Glutamatergic neuron (in vitro differentiated cells): ENCODE results near the gene OSBPL9. TPM values are rescaled to one million over a fixed set of nuclear protein-coding genes. Genes with fewer than 3 reads are reported as not detected.

Source experiments
- DNase-seq: peaks from one replicate; pipeline ENCODE4 v3.0.0; 2022
- H3K27ac Mint-ChIP-seq: one replicate; pipeline ENCODE4 v1.8.0; 2020; ENCODE audit warnings: mild to moderate bottlenecking, mixed read lengths, inconsistent platforms; ENCODE audit not compliant: unreplicated experiment
- H3K27me3 Mint-ChIP-seq: one replicate; pipeline ENCODE4 v1.8.0; 2020; ENCODE audit warnings: mild to moderate bottlenecking, moderate library complexity, mixed read lengths, inconsistent platforms; ENCODE audit not compliant: unreplicated experiment
- H3K36me3 Mint-ChIP-seq: one replicate; pipeline ENCODE4 v1.8.0; 2020; ENCODE audit warnings: mild to moderate bottlenecking, mixed read lengths, inconsistent platforms; ENCODE audit not compliant: unreplicated experiment
- H3K4me1 Mint-ChIP-seq: one replicate; pipeline ENCODE4 v1.8.0; 2020; ENCODE audit warnings: mild to moderate bottlenecking, low read depth, mixed read lengths, inconsistent platforms; ENCODE audit not compliant: unreplicated experiment
- H3K4me3 Mint-ChIP-seq: one replicate; pipeline ENCODE4 v1.8.0; 2020; ENCODE audit warnings: mild to moderate bottlenecking, mixed read lengths, inconsistent platforms; ENCODE audit not compliant: unreplicated experiment
- H3K9me3 Mint-ChIP-seq: one replicate; pipeline ENCODE4 v1.8.0; 2020; ENCODE audit warnings: mild to moderate bottlenecking, moderate library complexity, mixed read lengths, inconsistent platforms; ENCODE audit not compliant: unreplicated experiment
- CTCF ChIP-seq: fragments of 200-600 bp; sonication (generic); IDR thresholded peaks from one replicate; pipeline ENCODE4 v1.5.0; 2021; ENCODE audit not compliant: partially characterized antibody, unreplicated experiment
- total RNA-seq: library from RNA; stranded (reverse); fragmentation: NEBNext Ultra II Directional; extraction: Animal tissue kit (Norgen Biotek cat#: 25700); gene quantifications from one replicate; pipeline ENCODE4 v1.2.1, GENCODE V29; 2021; ENCODE audit not compliant: unreplicated experiment

The OSBPL9 gene
- total RNA-seq, 1 donor from 2014 or later: 84.6 TPM

GRCh38 chr1:51639694-51640093 lies 22.8 kb downstream of the OSBPL9 start:
- H3K4me1 Mint-ChIP-seq: peaks cover 5% of the 10 kb centered on the region
- H3K27ac Mint-ChIP-seq: no peak overlapping the region
- H3K36me3 Mint-ChIP-seq: no peaks in the 10 kb centered on the region
- H3K27me3 Mint-ChIP-seq: peaks cover 4% of the 10 kb centered on the region
- TF ChIP-seq CTCF: no peak
- H3K4me3 Mint-ChIP-seq: no peak overlapping the region
- no peaks in the 10 kb centered on the region for H3K9me3 Mint-ChIP-seq
- no peak for DNase-seq

DNA sequence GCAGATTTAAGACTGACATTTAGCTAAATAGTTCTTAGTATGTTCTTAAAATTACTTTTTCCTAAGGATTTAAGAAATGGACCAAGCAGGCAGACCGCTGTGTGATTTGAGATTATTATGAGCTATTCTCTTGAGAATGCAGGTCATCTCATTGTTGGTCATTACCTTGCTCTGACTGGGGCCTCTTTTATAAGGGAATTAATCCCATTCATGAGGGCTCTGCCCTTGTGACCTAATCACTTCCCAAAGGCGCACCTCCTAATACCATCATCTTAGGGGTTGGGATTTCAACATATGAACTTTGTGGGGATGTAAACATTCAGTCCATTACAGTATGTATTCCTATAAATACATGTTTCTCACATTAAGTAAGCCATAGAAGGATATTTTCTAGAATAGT lies 24.2 kb downstream of the OSBPL9 start:
- no peak for DNase-seq
- Mint-ChIP-seq H3K27ac (no peak overlapping the region), H3K4me1 (peaks cover 5% of the 10 kb centered on the region), H3K36me3 (no peaks in the 10 kb centered on the region), H3K27me3 (peaks cover 4% of the 10 kb centered on the region), H3K9me3 (no peaks in the 10 kb centered on the region), H3K4me3 (no peak overlapping the region)
- no peak for TF ChIP-seq CTCF

GRCh38 chr1:51642739-51643142 lies 25.8 kb downstream of the OSBPL9 start:
- no peaks in the 10 kb centered on the region for H3K36me3 Mint-ChIP-seq
- DNase-seq: no peak
- TF ChIP-seq CTCF: no peak
- H3K27me3 Mint-ChIP-seq: peaks cover 4% of the 10 kb centered on the region
- no peak overlapping the region for H3K4me3 Mint-ChIP-seq
- no peak overlapping the region for H3K27ac Mint-ChIP-seq
- H3K4me1 Mint-ChIP-seq: peaks cover 5% of the 10 kb centered on the region
- no peaks in the 10 kb centered on the region for H3K9me3 Mint-ChIP-seq

DNA sequence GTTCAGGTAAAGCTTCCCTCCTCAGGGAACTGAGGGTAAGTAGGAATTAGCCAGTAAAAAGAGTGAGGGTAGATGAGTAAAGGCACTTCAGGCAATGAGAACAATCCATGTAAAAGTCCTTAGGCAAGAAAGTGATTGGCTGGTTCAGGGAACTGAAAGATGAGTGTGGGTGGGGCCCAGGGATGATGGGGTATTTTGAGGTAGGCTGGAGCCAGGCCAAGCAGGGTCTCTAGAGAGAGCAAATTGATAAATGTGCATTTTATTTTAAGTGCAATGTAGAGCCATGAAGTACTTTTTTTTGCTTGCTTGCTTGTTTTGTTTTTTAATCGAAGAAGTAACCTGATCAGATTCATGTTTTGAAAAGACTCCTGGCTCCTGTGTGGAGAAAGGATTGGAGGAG lies 26.5 kb downstream of the OSBPL9 start:
- H3K4me3 Mint-ChIP-seq: no peak overlapping the region
- no peak for DNase-seq
- no peaks in the 10 kb centered on the region for H3K9me3 Mint-ChIP-seq
- no peaks in the 10 kb centered on the region for H3K36me3 Mint-ChIP-seq
- H3K4me1 Mint-ChIP-seq: peaks cover 6% of the 10 kb centered on the region
- peaks cover 4% of the 10 kb centered on the region for H3K27me3 Mint-ChIP-seq
- TF ChIP-seq CTCF: no peak
- no peak overlapping the region for H3K27ac Mint-ChIP-seq

- TF ChIP-seq CTCF: no peak
Observed at GRCh38 chr1:51644020-51644419, 27.1 kb downstream of the OSBPL9 start.

More at GRCh38 chr1:51644020-51644419, 27.1 kb downstream of the OSBPL9 start:
- H3K4me3 Mint-ChIP-seq: no peak overlapping the region
- H3K9me3 Mint-ChIP-seq: no peaks in the 10 kb centered on the region
- H3K27me3 Mint-ChIP-seq: peaks cover 4% of the 10 kb centered on the region
- peaks cover 8% of the 10 kb centered on the region for H3K4me1 Mint-ChIP-seq
- no peak for DNase-seq
- no peaks in the 10 kb centered on the region for H3K36me3 Mint-ChIP-seq
- no peak overlapping the region for H3K27ac Mint-ChIP-seq
